Progenitor cell of endocrine pancreas (in vitro differentiated cells): Measurements from ENCODE around the gene ACVRL1. TPM values are rescaled to one million over a fixed set of nuclear protein-coding genes. Genes with fewer than 3 reads are reported as not detected.

ENCODE experiments used
- DNase-seq: peaks from one replicate; pipeline ENCODE4 v3.0.0; 2021; ENCODE audit warnings: low spot score; ENCODE audit not compliant: unreplicated experiment
- H3K27ac Mint-ChIP-seq: 2 replicates; pipeline ENCODE4 v1.8.0; 2021; ENCODE audit warnings: mild to moderate bottlenecking, moderate library complexity, mixed read lengths
- H3K27me3 Mint-ChIP-seq: 2 replicates; pipeline ENCODE4 v1.8.0; 2021; ENCODE audit warnings: mixed read lengths
- H3K36me3 Mint-ChIP-seq: 2 replicates; pipeline ENCODE4 v1.8.0; 2022; ENCODE audit warnings: mixed read lengths; ENCODE audit not compliant: insufficient read depth
- H3K4me1 Mint-ChIP-seq: 2 replicates; pipeline ENCODE4 v1.8.0; 2021; ENCODE audit warnings: low read depth, mixed read lengths
- H3K4me3 Mint-ChIP-seq: 2 replicates; pipeline ENCODE4 v1.8.0; 2021; ENCODE audit warnings: low read depth, mild to moderate bottlenecking, moderate library complexity, mixed read lengths
- H3K9me3 Mint-ChIP-seq: 2 replicates; pipeline ENCODE4 v1.8.0; 2021; ENCODE audit warnings: low read depth, mixed read lengths
- CTCF ChIP-seq: fragments of 200-600 bp; sonication (generic); IDR thresholded peaks from one replicate; pipeline ENCODE4 v1.5.0; 2021; ENCODE audit warnings: antibody characterized with exemption, mild to moderate bottlenecking; ENCODE audit not compliant: unreplicated experiment
- total RNA-seq: library from RNA; stranded (reverse); gene quantifications from 2 replicates; pipeline ENCODE4 v1.2.1, GENCODE V29; 2021

ACVRL1 gene
- total RNA-seq, 1 donor from 2014 or later, result not detected

GRCh38 chr12:51922146-51922545 lies 14.8 kb downstream of the ACVRL1 start:
- H3K4me1 Mint-ChIP-seq, result peaks cover 22% of the 10 kb centered on the region

GRCh38 chr12:51922762-51923505 lies 15.6 kb downstream of the ACVRL1 start:
- no peaks in the 10 kb centered on the region for H3K36me3 Mint-ChIP-seq
- TF ChIP-seq CTCF, result no peak
- peaks cover 15% of the 10 kb centered on the region for H3K4me1 Mint-ChIP-seq
- H3K27me3 Mint-ChIP-seq, result peaks cover 18% of the 10 kb centered on the region
- H3K27ac Mint-ChIP-seq, result no peak overlapping the region
- no peaks in the 10 kb centered on the region for H3K9me3 Mint-ChIP-seq
- H3K4me3 Mint-ChIP-seq, result no peak overlapping the region
- no peak for DNase-seq

More at GRCh38 chr12:51922146-51922545, 14.8 kb downstream of the ACVRL1 start:
- Mint-ChIP-seq H3K36me3 (no peaks in the 10 kb centered on the region), H3K4me3 (no peak overlapping the region), H3K27ac (no peak overlapping the region), H3K9me3 (no peaks in the 10 kb centered on the region), H3K27me3 (peaks cover 21% of the 10 kb centered on the region)
- TF ChIP-seq CTCF, result no peak
- no peak for DNase-seq

DNA sequence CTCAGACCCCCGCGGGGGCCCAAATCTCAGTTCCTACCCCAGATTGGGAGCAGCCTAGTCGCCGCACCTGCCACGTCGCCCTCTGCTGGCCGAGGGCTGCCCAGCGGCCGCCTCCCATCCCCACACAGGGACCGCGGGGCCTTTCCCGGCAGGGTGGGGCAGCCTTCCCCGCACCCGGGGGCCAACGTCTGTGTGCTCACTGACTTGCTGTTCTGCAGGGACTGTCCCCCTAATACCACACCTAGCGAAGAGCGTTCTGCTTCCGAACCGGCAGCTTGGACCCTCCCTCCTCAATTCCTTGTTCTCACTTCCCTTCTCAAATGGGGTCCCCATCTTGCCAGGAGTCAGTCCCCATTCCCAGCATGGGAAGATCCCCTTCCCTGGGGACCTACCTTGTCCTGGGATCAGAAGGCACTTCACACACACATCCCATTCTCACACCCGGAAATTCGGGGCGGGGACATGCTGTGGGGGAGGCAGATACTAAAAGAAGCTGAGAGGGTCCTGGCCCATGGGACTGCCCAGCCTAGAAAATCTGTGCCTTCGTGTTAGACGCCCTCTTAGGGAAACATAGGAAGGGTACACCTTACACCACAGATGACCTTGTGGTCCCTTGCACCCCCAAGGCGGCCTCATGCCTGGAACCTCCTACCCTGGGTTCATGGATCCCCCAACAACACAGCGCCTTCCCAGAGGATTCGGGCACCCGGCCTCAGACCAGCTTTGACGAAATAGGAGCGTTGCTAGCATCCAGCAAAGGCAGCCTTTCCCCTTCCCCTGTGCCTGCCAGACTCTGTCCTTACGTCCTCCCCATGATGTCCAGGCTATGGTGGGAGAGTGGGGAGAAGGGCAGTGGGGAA lies 16.4 kb downstream of the ACVRL1 start:
- peak; percentile 30 for DNase-seq
- H3K4me1 Mint-ChIP-seq, result peaks cover 11% of the 10 kb centered on the region
- H3K27me3 Mint-ChIP-seq, result peaks cover 18% of the 10 kb centered on the region
- TF ChIP-seq CTCF, result peak; percentile 86
- H3K9me3 Mint-ChIP-seq, result no peaks in the 10 kb centered on the region
- no peak overlapping the region for H3K27ac Mint-ChIP-seq
- no peak overlapping the region for H3K4me3 Mint-ChIP-seq
- H3K36me3 Mint-ChIP-seq, result no peaks in the 10 kb centered on the region

DNA sequence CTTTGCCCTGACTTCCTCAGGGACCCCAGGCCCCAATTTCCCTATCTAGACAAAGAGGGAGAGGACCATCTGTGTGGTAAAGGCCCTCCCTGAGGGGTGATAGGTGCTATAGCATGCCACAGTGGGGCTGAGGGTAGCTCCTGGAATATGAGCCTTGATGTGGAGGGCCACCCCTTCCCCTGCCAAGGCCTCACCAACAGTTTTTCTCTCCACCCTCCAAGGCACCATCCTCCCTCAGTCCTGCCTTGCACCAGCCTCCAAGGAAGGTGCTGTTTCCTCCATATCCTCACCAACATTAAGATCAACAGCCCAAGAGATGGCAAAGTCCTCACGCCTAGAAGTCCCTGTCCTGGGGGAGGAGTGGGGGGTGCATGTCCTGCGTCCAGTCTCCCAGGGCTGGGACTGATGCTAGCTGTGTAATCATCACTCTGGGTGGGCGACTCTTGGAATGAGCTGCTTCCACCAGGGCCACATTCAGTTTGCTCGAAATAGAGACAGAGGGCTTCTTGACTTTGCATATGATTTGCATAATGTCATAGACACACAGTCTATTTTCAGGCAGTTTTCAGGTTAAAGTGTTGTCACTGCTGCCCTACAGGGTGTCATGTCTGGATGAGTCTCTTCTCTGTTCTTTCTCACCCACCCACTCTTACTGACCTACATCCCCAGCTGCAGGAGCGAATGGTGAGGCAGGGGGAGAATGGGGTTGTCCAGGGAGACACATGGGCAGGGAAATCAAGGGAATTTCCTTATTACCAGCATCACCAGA lies 17.4 kb downstream of the ACVRL1 start:
- no peak overlapping the region for H3K4me3 Mint-ChIP-seq
- peaks cover 9% of the 10 kb centered on the region for H3K4me1 Mint-ChIP-seq
- no peaks in the 10 kb centered on the region for H3K36me3 Mint-ChIP-seq
- no peak for TF ChIP-seq CTCF
- no peak for DNase-seq
- H3K9me3 Mint-ChIP-seq, result no peaks in the 10 kb centered on the region
- no peak overlapping the region for H3K27ac Mint-ChIP-seq
- peaks cover 18% of the 10 kb centered on the region for H3K27me3 Mint-ChIP-seq
